Measurements from ENCODE around the gene ATG9B.

GRCh38 chr7:150992051-150992640, 32.1 kb downstream of the ATG9B start:
- TF ChIP-seq CTCF (IDR thresholded peaks at IDR 0.05 in 2 of 3, conservative IDR thresholded peaks at IDR 0.05 in 1 of 3; ENCODE audit: insufficient read depth in 2 of 3, low read depth in 1 of 3, low read length in 3 of 3) (no peak), SMC3 (conservative IDR thresholded peaks at IDR 0.05; ENCODE audit: insufficient read depth, low read depth, low read length) (no peak), JUNB (CRISPR knock-in tag; conservative IDR thresholded peaks at IDR 0.05) (no peak), NR1H2 (CRISPR knock-in tag; IDR thresholded peaks at IDR 0.05) (no peak)
